SK-N-SH (cell line): ENCODE measurements around the gene AIFM3. TPM values are rescaled to one million over a fixed set of nuclear protein-coding genes. Genes with fewer than 3 reads are reported as not detected.

Source experiments
- CTCF ChIA-PET: fragments of 300-600, 350-600 bp; formaldehyde crosslinking; extraction: SDS; loops from one replicate; lab custom pipeline; 2021; lab: Yijun Ruan, JAX
- POLR2A ChIA-PET: fragments of 350-600 bp; sonication (Branson Sonifier 250); formaldehyde crosslinking; extraction: SDS; loops from one replicate; lab custom pipeline; 2020; ENCODE audit warnings: antibody characterized with exemption, inconsistent platforms; lab: Yijun Ruan, JAX
- DNase-seq: peaks from one replicate; pipeline ENCODE4 v3.0.0; 2012
- H2AFZ ChIP-seq: fragments of 200-600 bp; sonication (generic); 2 replicates; pipeline ENCODE4 v1.8.1; 2016; ENCODE audit warnings: antibody characterized with exemption, mild to moderate bottlenecking, low read depth
- H3F3A ChIP-seq: fragments of 200-600 bp; sonication (generic); replicated peaks from 2 replicates; pipeline ENCODE3; 2016; ENCODE audit warnings: antibody characterized with exemption, mild to moderate bottlenecking; ENCODE audit not compliant: insufficient read depth
- H3K27ac ChIP-seq, 2 experiments: fragments of 200-500 bp in 1 of 2; fragments of 200-600 bp in 1 of 2; sonication (Bioruptor generic) in 1 of 2; sonication (generic), shearing (Covaris generic) in 1 of 2; 2 replicates each; pipeline versions ENCODE4 v1.5.1 to v1.6.1; 2014 to 2016; ENCODE audit warnings: low read depth in 2 of 2, inconsistent platforms in 1 of 2, low read length in 1 of 2, mild to moderate bottlenecking in 1 of 2, mixed read lengths in 1 of 2
- H3K27me3 ChIP-seq: fragments of 200-600 bp; sonication (generic), shearing (Covaris generic); 2 replicates; pipeline ENCODE4 v1.6.1; 2016; ENCODE audit warnings: mixed run types; ENCODE audit not compliant: insufficient read depth
- H3K36me3 ChIP-seq, 2 experiments: fragments of 200-500 bp in 1 of 2; fragments of 200-600 bp in 1 of 2; sonication (Bioruptor generic) in 1 of 2; sonication (generic) in 1 of 2; replicated peaks in 1 of 2; 2 replicates each; pipeline versions ENCODE3 to v1.5.1; 2014 to 2016; ENCODE audit warnings: low read length in 1 of 2, mild to moderate bottlenecking in 1 of 2; ENCODE audit not compliant: insufficient read depth in 2 of 2, control insufficient read depth in 1 of 2
- H3K4me1 ChIP-seq, 2 experiments: fragments of 200-500 bp in 1 of 2; fragments of 200-600 bp in 1 of 2; sonication (Bioruptor generic) in 1 of 2; sonication (generic), shearing (Covaris generic) in 1 of 2; 2 replicates each; pipeline versions ENCODE4 v1.5.1 to v1.6.1; 2014 to 2016; ENCODE audit warnings: low read depth in 1 of 2, low read length in 1 of 2, mixed run types in 1 of 2; ENCODE audit not compliant: insufficient read depth in 2 of 2, control insufficient read depth in 1 of 2
- H3K4me2 ChIP-seq: fragments of 200-600 bp; sonication (generic), shearing (Covaris generic); 2 replicates; pipeline ENCODE4 v1.6.1; 2017; ENCODE audit warnings: mixed run types
- H3K4me3 ChIP-seq, 2 experiments: fragments of 200-500 bp in 1 of 2; fragments of 200-600 bp in 1 of 2; sonication (Bioruptor generic) in 1 of 2; sonication (generic), shearing (Covaris generic) in 1 of 2; 2 replicates each; pipeline versions ENCODE4 v1.5.1 to v1.8.1; 2014 to 2016; ENCODE audit warnings: low read depth in 2 of 2, inconsistent platforms in 1 of 2, low read length in 1 of 2, mild to moderate bottlenecking in 1 of 2, mixed read lengths in 1 of 2, moderate library complexity in 1 of 2
- H3K79me2 ChIP-seq: fragments of 200-600 bp; sonication (generic); 2 replicates; pipeline ENCODE4 v1.8.1; 2017; ENCODE audit warnings: mild to moderate bottlenecking; ENCODE audit not compliant: insufficient read depth
- H3K9ac ChIP-seq: fragments of 200-600 bp; sonication (generic); 2 replicates; pipeline ENCODE4 v1.6.1; 2017; ENCODE audit warnings: mixed run types
- H3K9me2 ChIP-seq: fragments of 200-600 bp; sonication (generic); 2 replicates; pipeline ENCODE4 v1.6.1; 2017; ENCODE audit warnings: mixed run types
- H3K9me3 ChIP-seq: fragments of 200-600 bp; sonication (generic); 2 replicates; pipeline ENCODE4 v1.6.1; 2017; ENCODE audit warnings: mixed run types, mild to moderate bottlenecking, moderate library complexity
- H4K20me1 ChIP-seq: fragments of 200-600 bp; sonication (generic); 2 replicates; pipeline ENCODE4 v1.6.1; 2017; ENCODE audit warnings: mild to moderate bottlenecking, mixed run types; ENCODE audit not compliant: insufficient read depth
- ELF1 ChIP-seq: IDR thresholded peaks from 2 replicates; pipeline ENCODE4 v1.4.0; 2012
- FOXJ3 ChIP-seq: sonication (generic); formaldehyde crosslinking; IDR thresholded peaks from 2 replicates; pipeline ENCODE4 v1.5.1; 2020; ENCODE audit warnings: mild to moderate bottlenecking, missing genetic modification reagents
- GABPA ChIP-seq: IDR thresholded peaks from 2 replicates; pipeline ENCODE4 v1.4.0; 2012; ENCODE audit warnings: low read depth, mild to moderate bottlenecking
- JUND ChIP-seq: IDR thresholded peaks from 2 replicates; pipeline ENCODE4 v1.4.0; 2012
- MEF2A ChIP-seq: IDR thresholded peaks from 2 replicates; pipeline ENCODE4 v1.4.0; 2012; ENCODE audit warnings: low read depth, borderline replicate concordance
- NFIC ChIP-seq: IDR thresholded peaks from 2 replicates; pipeline ENCODE4 v1.4.0; 2012; ENCODE audit warnings: borderline replicate concordance
- RAD21 ChIP-seq: IDR thresholded peaks from 2 replicates; pipeline ENCODE4 v1.6.1; 2012; ENCODE audit warnings: mild to moderate bottlenecking, low read length
- RFX5 ChIP-seq: IDR thresholded peaks from 2 replicates; pipeline ENCODE4 v1.6.1; 2012; ENCODE audit warnings: mild to moderate bottlenecking, improper control_type of control experiment, low read length
- SMC3 ChIP-seq: IDR thresholded peaks from 2 replicates; pipeline ENCODE4 v1.6.1; 2012; ENCODE audit warnings: low read depth, low read length, improper control_type of control experiment
- USF1 ChIP-seq: IDR thresholded peaks from 2 replicates; pipeline ENCODE4 v1.4.0; 2012; ENCODE audit warnings: low read depth, borderline replicate concordance
- YY1 ChIP-seq: IDR thresholded peaks from 2 replicates; pipeline ENCODE4 v1.4.0; 2012; ENCODE audit warnings: low read depth, mild to moderate bottlenecking
- WGBS: methylation state at CpG from one replicate; pipeline ENCODE4 v1.1.6; 2017; ENCODE audit warnings: low lambda C conversion rate; 5-methylcytosine and 5-hydroxymethylcytosine counted together
- polyA plus RNA-seq, 3 experiments: library from polyadenylated mRNA; depleted of rRNA; stranded (reverse); fragments of >200 nt; gene quantifications; 2 replicates each; pipeline ENCODE4 v1.2.3, GENCODE V29; 2012
- TF ChIP-seq, protein P1 (sequence below): IDR thresholded peaks from 2 replicates; pipeline ENCODE4 v1.6.1; 2012; ENCODE audit warnings: mild to moderate bottlenecking, low read depth, low read length, moderate library complexity
- TF ChIP-seq, protein P2 (sequence below): fragments of 150-350 bp; IDR thresholded peaks from 2 replicates; pipeline ENCODE4 v1.6.1; 2016; ENCODE audit warnings: mild to moderate bottlenecking, low read depth, low read length
- TF ChIP-seq, protein P3 (sequence below): IDR thresholded peaks from 2 replicates; pipeline ENCODE4; 2012

The AIFM3 gene
- polyA plus RNA-seq, 1 of the 3 experiments (the other 2 are of a cell fraction), result 1.7 TPM

DNA sequence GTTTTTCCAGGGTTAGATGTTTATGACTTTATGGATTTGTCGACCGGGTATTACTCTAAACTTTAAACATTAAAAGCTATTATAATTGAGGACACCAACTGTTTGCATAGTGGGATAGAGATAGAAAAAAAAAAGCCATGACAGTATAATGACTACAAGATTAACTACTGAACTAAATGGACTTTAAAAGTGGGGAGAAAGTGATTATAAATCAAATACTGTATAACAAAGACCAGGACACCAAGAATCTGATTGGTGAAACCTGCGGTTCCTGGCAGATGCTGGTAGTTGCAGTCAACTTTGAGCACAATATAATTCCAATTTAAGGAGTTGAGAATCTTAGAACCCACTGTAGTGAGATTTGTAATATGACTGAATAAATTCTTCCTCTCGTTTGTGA lies 47.3 kb upstream of the AIFM3 start:
- POLR2A ChIA-PET, result no interaction called here
- peak overlapping the region in 1 of 2 experiments; percentile 8; a peak in 1 of 4 replicates for H3K27ac ChIP-seq
- no peak for DNase-seq

GRCh38 chr22:20920881-20921203 lies 46.2 kb upstream of the AIFM3 start:
- ChIA-PET CTCF (interaction anchor here (0.7 to 3.0 kb wide), 7 partner anchors 11 to 117 kb away, joined by 3 to 18 read pairs (median 4); no protein-coding TSS in a partner anchor), POLR2A (interaction anchor here (0.6 to 0.9 kb wide), 3 partner anchors 29 to 47 kb away, joined by 3 to 4 read pairs (median 3); no protein-coding TSS in a partner anchor)
- Histone ChIP-seq H4K20me1 (peaks cover 79% of the 10 kb centered on the region), H3K27ac (no peak overlapping the region; a peak in 1 of 4 replicates), H3K9ac (peak overlapping the region; percentile 59; the same call in 1 of the 2 replicates), H3K27me3 (no peaks in the 10 kb centered on the region), H3K9me2 (no peaks in the 10 kb centered on the region), H3K4me1 (peaks cover 7 to 13% of the 10 kb centered on the region in 2 experiments; a peak in 3 of 4 replicates), H3K4me3 (peak overlapping the region; percentile 86 to 98), H3K36me3 (peaks cover 3 to 7% of the 10 kb centered on the region in 2 experiments), H3K79me2 (peaks cover 86% of the 10 kb centered on the region), H3F3A (peaks cover 3% of the 10 kb centered on the region), H3K4me2 (peak overlapping the region; percentile 67), H3K9me3 (no peaks in the 10 kb centered on the region), H2AFZ (no peak overlapping the region)
- DNase-seq, result no peak
- TF ChIP-seq, protein P1, sequence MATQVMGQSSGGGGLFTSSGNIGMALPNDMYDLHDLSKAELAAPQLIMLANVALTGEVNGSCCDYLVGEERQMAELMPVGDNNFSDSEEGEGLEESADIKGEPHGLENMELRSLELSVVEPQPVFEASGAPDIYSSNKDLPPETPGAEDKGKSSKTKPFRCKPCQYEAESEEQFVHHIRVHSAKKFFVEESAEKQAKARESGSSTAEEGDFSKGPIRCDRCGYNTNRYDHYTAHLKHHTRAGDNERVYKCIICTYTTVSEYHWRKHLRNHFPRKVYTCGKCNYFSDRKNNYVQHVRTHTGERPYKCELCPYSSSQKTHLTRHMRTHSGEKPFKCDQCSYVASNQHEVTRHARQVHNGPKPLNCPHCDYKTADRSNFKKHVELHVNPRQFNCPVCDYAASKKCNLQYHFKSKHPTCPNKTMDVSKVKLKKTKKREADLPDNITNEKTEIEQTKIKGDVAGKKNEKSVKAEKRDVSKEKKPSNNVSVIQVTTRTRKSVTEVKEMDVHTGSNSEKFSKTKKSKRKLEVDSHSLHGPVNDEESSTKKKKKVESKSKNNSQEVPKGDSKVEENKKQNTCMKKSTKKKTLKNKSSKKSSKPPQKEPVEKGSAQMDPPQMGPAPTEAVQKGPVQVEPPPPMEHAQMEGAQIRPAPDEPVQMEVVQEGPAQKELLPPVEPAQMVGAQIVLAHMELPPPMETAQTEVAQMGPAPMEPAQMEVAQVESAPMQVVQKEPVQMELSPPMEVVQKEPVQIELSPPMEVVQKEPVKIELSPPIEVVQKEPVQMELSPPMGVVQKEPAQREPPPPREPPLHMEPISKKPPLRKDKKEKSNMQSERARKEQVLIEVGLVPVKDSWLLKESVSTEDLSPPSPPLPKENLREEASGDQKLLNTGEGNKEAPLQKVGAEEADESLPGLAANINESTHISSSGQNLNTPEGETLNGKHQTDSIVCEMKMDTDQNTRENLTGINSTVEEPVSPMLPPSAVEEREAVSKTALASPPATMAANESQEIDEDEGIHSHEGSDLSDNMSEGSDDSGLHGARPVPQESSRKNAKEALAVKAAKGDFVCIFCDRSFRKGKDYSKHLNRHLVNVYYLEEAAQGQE, result no peak
- TF ChIP-seq RFX5, result no peak
- no peak for TF ChIP-seq GABPA
- 72% methylated on average over 3 of the region's 3 CpGs for WGBS

More for the DNA sequence above, 47.3 kb upstream of the AIFM3 start:
- H3K9ac ChIP-seq, result peak overlapping the region; percentile 59; the same call in 1 of the 2 replicates
- WGBS, result 7% methylated on average over 4 of the region's 4 CpGs
- H4K20me1 ChIP-seq, result peaks cover 68% of the 10 kb centered on the region
- H3K9me2 ChIP-seq, result no peaks in the 10 kb centered on the region
- H3K9me3 ChIP-seq, result no peaks in the 10 kb centered on the region
- H3K4me1 ChIP-seq, result peaks cover 7 to 13% of the 10 kb centered on the region in 2 experiments; a peak in 3 of 4 replicates
- peak overlapping the region; percentile 67 for H3K4me2 ChIP-seq
- CTCF ChIA-PET, result interaction anchor here (0.7 to 3.0 kb wide), 5 partner anchors 9 to 99 kb away, joined by 3 to 18 read pairs (median 3); no protein-coding TSS in a partner anchor
- H3K4me3 ChIP-seq, result peak overlapping the region; percentile 86 to 98
- TF ChIP-seq FOXJ3 (CRISPR knock-in tag) (no peak), RAD21 (no peak), JUND (no peak), RFX5 (no peak), GABPA (no peak), YY1 (no peak), NFIC (no peak), SMC3 (no peak), USF1 (no peak), MEF2A (no peak), ELF1 (no peak)
- TF ChIP-seq, protein P2, sequence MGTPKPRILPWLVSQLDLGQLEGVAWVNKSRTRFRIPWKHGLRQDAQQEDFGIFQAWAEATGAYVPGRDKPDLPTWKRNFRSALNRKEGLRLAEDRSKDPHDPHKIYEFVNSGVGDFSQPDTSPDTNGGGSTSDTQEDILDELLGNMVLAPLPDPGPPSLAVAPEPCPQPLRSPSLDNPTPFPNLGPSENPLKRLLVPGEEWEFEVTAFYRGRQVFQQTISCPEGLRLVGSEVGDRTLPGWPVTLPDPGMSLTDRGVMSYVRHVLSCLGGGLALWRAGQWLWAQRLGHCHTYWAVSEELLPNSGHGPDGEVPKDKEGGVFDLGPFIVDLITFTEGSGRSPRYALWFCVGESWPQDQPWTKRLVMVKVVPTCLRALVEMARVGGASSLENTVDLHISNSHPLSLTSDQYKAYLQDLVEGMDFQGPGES, result no peak
- TF ChIP-seq, protein P3, sequence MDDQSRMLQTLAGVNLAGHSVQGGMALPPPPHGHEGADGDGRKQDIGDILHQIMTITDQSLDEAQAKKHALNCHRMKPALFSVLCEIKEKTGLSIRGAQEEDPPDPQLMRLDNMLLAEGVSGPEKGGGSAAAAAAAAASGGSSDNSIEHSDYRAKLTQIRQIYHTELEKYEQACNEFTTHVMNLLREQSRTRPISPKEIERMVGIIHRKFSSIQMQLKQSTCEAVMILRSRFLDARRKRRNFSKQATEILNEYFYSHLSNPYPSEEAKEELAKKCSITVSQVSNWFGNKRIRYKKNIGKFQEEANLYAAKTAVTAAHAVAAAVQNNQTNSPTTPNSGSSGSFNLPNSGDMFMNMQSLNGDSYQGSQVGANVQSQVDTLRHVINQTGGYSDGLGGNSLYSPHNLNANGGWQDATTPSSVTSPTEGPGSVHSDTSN, result no peak
- H2AFZ ChIP-seq, result no peak overlapping the region
- H3K79me2 ChIP-seq, result peaks cover 75% of the 10 kb centered on the region
- H3K27me3 ChIP-seq, result no peaks in the 10 kb centered on the region
- H3F3A ChIP-seq, result no peaks in the 10 kb centered on the region
- peaks cover 0 to 7% of the 10 kb centered on the region in 2 experiments for H3K36me3 ChIP-seq
